ENCODE measurements around the gene PFKFB3.

PFKFB3 gene

DNA sequence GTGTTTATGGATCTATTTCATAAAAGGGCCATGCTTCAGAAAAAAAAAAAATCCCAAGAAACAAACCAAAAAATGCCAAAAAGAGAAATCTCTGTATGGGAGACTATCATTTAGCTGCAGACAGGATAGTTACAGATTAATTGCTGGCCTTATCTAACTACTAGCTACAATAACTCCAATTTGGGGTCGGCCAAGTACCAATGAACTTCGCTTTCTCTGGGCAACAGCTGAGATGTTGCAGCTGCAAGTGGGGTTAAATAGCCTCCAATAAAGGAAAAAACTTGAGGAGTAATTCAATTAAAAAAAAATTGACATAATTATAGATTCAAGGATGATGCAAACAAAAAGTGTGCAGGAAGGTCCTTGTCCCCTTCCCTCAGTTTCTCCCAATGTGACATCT lies 73.6 kb downstream of the PFKFB3 start:
- no peak for TF ChIP-seq TOX (CRISPR knock-in tag; IDR thresholded peaks at IDR 0.05; ENCODE audit: borderline replicate concordance)
- no peak for TF ChIP-seq TCF4 (CRISPR knock-in tag; IDR thresholded peaks at IDR 0.05; ENCODE audit: borderline replicate concordance)
- TF ChIP-seq TSHZ2 (CRISPR knock-in tag; IDR thresholded peaks at IDR 0.05) = no peak
- TF ChIP-seq ZNF565 (CRISPR knock-in tag; conservative IDR thresholded peaks at IDR 0.05; ENCODE audit: low read depth) = no peak
- TF ChIP-seq POU6F1 (CRISPR knock-in tag; IDR thresholded peaks at IDR 0.05; ENCODE audit: borderline replicate concordance, low read depth) = no peak
- no peak for TF ChIP-seq CREB5 (CRISPR knock-in tag; IDR thresholded peaks at IDR 0.05; ENCODE audit: low read depth)
- TF ChIP-seq GLIS3 (CRISPR knock-in tag; IDR thresholded peaks at IDR 0.05) = no peak
- no peak for TF ChIP-seq ZFP3 (CRISPR knock-in tag; IDR thresholded peaks at IDR 0.05)
- TF ChIP-seq ZFP30 (CRISPR knock-in tag; IDR thresholded peaks at IDR 0.05) = no peak
- TF ChIP-seq CSRNP3 (CRISPR knock-in tag; IDR thresholded peaks at IDR 0.05) = no peak
- TF ChIP-seq SNAI2 (CRISPR knock-in tag; IDR thresholded peaks at IDR 0.05) = no peak
- TF ChIP-seq, protein P1, sequence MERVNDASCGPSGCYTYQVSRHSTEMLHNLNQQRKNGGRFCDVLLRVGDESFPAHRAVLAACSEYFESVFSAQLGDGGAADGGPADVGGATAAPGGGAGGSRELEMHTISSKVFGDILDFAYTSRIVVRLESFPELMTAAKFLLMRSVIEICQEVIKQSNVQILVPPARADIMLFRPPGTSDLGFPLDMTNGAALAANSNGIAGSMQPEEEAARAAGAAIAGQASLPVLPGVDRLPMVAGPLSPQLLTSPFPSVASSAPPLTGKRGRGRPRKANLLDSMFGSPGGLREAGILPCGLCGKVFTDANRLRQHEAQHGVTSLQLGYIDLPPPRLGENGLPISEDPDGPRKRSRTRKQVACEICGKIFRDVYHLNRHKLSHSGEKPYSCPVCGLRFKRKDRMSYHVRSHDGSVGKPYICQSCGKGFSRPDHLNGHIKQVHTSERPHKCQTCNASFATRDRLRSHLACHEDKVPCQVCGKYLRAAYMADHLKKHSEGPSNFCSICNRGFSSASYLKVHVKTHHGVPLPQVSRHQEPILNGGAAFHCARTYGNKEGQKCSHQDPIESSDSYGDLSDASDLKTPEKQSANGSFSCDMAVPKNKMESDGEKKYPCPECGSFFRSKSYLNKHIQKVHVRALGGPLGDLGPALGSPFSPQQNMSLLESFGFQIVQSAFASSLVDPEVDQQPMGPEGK (CRISPR knock-in tag; IDR thresholded peaks at IDR 0.05; ENCODE audit: borderline replicate concordance) = no peak
- no peak for TF ChIP-seq ZC3H10 (CRISPR knock-in tag; IDR thresholded peaks at IDR 0.05)
- TF ChIP-seq BACH2 (CRISPR knock-in tag; IDR thresholded peaks at IDR 0.05; ENCODE audit: borderline replicate concordance) = no peak
- TF ChIP-seq CSDC2 (CRISPR knock-in tag; IDR thresholded peaks at IDR 0.05) = no peak
- TF ChIP-seq RARB (CRISPR knock-in tag; IDR thresholded peaks at IDR 0.05) = no peak
- no peak for TF ChIP-seq ARNTL (CRISPR knock-in tag; IDR thresholded peaks at IDR 0.05; ENCODE audit: borderline replicate concordance, low read depth)
- no peak for ATAC-seq

GRCh38 chr10:6278519-6279120 lies 75.9 kb downstream of the PFKFB3 start:
- ATAC-seq = no peak
- TF ChIP-seq PPARA (CRISPR knock-in tag; IDR thresholded peaks at IDR 0.05; ENCODE audit: borderline replicate concordance) (no peak), POU6F1 (CRISPR knock-in tag; IDR thresholded peaks at IDR 0.05; ENCODE audit: borderline replicate concordance, low read depth) (no peak), TSHZ2 (CRISPR knock-in tag; IDR thresholded peaks at IDR 0.05) (no peak), ISL1 (CRISPR knock-in tag; IDR thresholded peaks at IDR 0.05) (no peak), ZNF70 (CRISPR knock-in tag; IDR thresholded peaks at IDR 0.05) (no peak), RARB (CRISPR knock-in tag; IDR thresholded peaks at IDR 0.05) (no peak), ESRRG (CRISPR knock-in tag; IDR thresholded peaks at IDR 0.05) (no peak), CSRNP3 (CRISPR knock-in tag; IDR thresholded peaks at IDR 0.05) (no peak), ZFP30 (CRISPR knock-in tag; IDR thresholded peaks at IDR 0.05) (no peak), GLIS3 (CRISPR knock-in tag; IDR thresholded peaks at IDR 0.05) (no peak), ZFP3 (CRISPR knock-in tag; IDR thresholded peaks at IDR 0.05) (no peak), CSDC2 (CRISPR knock-in tag; IDR thresholded peaks at IDR 0.05) (no peak), ARNTL (CRISPR knock-in tag; IDR thresholded peaks at IDR 0.05; ENCODE audit: borderline replicate concordance, low read depth) (no peak), TCF4 (CRISPR knock-in tag; IDR thresholded peaks at IDR 0.05; ENCODE audit: borderline replicate concordance) (no peak), BACH2 (CRISPR knock-in tag; IDR thresholded peaks at IDR 0.05; ENCODE audit: borderline replicate concordance) (no peak), ZNF565 (CRISPR knock-in tag; conservative IDR thresholded peaks at IDR 0.05; ENCODE audit: low read depth) (no peak)

All from SK-N-SH treated with all-trans-retinoic acid at 6 μM for 48 hours (cell line).